WERI-Rb-1 (cell line): ENCODE data around the gene TMEM266.

Source experiments
- DNase-seq: peaks from one replicate; pipeline ENCODE4 v3.0.0-alpha.2; 2020
- H3K27ac ChIP-seq: fragments of 250-450 bp; sonication (Bioruptor Pico); 2 replicates; pipeline ENCODE4 v1.5.1; 2020; ENCODE audit warnings: mild to moderate bottlenecking, moderate library complexity
- H3K27me3 ChIP-seq: fragments of 250-450 bp; sonication (Bioruptor Pico); 2 replicates; pipeline ENCODE4 v1.5.1; 2021; ENCODE audit warnings: mild to moderate bottlenecking, low read depth, moderate library complexity; ENCODE audit not compliant: insufficient read depth, severe bottlenecking
- H3K36me3 ChIP-seq: fragments of 250-450 bp; sonication (Bioruptor Pico); 2 replicates; pipeline ENCODE4 v1.5.1; 2020; ENCODE audit warnings: mild to moderate bottlenecking, moderate library complexity
- H3K4me3 ChIP-seq: 2 replicates; pipeline ENCODE4 v1.5.1; 2011; ENCODE audit warnings: low read depth, mild to moderate bottlenecking, control low read depth, low read length
- H3K9me3 ChIP-seq: fragments of 250-450 bp; sonication (Bioruptor Pico); 2 replicates; pipeline ENCODE4 v1.5.1; 2021; ENCODE audit warnings: mild to moderate bottlenecking, moderate library complexity; ENCODE audit not compliant: severe bottlenecking
- TF ChIP-seq, protein P1 (sequence below): IDR thresholded peaks from 2 replicates; pipeline ENCODE4 v1.5.1; 2011; ENCODE audit warnings: low read depth, mild to moderate bottlenecking, control low read depth, inconsistent platforms, low read length

TMEM266 gene

DNA sequence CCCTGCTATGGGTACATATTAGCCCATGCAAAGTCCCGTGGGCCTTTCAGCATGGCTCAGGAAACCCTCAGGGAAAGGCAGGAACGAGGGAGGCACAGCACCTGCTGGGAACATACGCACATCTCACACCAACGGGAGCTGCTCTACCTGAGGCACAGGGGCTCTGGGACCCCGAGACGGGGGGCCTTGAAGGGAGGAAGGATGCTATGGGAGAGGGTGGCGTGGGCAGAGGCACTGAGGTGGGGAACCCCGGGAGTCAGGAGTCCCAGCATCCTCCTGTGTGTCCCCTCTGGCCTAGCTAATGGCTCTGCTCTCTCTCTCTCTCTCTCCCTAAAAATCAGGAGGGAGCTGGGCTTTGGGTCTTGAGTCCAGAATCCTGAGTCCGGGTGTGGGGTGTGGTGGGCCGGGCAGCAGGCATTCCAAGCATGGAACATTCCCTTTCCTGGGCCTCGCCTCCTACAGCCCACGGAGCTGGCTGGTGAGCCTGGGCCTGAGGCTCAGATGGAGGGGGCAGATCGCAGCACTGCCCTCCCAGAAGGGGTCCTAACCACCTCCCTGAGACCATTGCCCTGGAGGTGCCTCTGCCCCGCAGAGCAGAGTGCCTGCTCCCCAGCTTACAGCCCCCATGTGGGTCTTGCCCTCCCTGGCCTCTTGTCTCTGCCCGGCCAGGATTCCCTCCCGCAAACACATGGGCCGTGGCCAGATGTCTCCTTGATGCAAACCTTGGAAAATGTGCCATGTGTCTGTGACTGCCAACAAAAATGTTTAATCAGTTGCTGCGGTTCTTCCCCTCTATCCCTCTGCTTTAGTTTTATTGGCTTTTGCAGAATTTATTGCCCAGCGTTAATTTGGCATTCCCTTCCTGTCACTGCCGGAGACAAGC lies 101.6 kb downstream of the TMEM266 start:
- TF ChIP-seq, protein P1, sequence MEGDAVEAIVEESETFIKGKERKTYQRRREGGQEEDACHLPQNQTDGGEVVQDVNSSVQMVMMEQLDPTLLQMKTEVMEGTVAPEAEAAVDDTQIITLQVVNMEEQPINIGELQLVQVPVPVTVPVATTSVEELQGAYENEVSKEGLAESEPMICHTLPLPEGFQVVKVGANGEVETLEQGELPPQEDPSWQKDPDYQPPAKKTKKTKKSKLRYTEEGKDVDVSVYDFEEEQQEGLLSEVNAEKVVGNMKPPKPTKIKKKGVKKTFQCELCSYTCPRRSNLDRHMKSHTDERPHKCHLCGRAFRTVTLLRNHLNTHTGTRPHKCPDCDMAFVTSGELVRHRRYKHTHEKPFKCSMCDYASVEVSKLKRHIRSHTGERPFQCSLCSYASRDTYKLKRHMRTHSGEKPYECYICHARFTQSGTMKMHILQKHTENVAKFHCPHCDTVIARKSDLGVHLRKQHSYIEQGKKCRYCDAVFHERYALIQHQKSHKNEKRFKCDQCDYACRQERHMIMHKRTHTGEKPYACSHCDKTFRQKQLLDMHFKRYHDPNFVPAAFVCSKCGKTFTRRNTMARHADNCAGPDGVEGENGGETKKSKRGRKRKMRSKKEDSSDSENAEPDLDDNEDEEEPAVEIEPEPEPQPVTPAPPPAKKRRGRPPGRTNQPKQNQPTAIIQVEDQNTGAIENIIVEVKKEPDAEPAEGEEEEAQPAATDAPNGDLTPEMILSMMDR, result no peak
- DNase-seq, result no peak
- H3K27ac ChIP-seq, result no peak overlapping the region
- no peaks in the 10 kb centered on the region for H3K9me3 ChIP-seq
- H3K36me3 ChIP-seq, result no peaks in the 10 kb centered on the region
- H3K4me3 ChIP-seq, result no peak overlapping the region
- H3K27me3 ChIP-seq, result no peaks in the 10 kb centered on the region

DNA sequence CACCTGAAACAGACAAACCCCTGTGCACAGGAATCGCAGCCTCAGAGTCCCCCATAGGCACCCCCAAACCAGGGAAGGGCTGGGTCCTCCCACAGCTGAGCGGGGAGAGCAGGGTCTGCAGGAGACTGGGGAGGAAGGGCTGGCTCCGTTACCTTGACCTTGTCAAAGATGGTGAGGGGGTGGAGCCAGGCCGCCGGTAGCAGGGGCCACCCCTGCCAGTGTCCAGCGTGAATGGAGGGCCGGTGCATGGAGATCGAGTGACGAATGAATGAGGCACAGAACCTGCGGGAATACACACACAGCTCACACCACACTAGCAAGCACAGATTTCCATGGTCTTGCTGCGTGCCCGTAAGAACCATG lies 102.2 kb downstream of the TMEM266 start:
- TF ChIP-seq, protein P1, result no peak
- H3K27me3 ChIP-seq, result no peaks in the 10 kb centered on the region
- 0 out of 2 replicates have a peak overlapping the region, but pooled peaks have one; percentile 85 for H3K27ac ChIP-seq
- no peaks in the 10 kb centered on the region for H3K9me3 ChIP-seq
- no peaks in the 10 kb centered on the region for H3K36me3 ChIP-seq
- H3K4me3 ChIP-seq, result no peak overlapping the region
- DNase-seq, result no peak

DNA sequence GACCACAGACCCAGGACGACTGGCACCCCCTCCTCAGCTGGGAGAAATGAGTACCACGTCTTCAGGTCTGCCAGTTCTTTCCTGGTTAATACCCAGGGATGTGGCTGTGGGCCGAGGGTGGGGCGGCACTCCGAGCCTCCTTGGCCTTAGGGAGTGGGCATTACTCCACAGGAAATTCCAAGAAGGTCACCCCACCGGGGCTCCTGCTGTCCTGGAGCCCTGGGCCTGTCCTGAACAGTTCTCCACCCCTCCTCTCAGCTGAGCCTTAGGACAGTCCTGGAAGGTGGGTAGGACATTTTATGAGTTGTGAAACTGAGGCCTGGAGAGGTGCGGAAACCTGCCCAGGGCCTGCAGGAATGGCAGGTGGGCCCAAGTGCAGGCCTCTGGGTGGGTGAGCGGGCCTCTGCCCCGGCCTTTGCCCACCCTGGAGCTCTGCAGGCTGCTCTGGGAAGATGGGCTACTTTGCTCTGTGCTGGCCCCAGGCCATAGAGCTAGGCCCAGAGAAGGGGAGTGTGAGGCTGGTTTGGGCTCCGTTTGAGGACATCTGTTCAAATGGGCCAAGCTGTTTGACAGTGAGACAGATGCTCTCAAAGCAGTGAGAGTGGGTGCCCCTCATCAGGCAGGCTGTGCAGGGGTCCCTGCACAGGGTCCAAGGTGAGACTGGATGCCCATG lies 103.1 kb downstream of the TMEM266 start:
- Histone ChIP-seq H3K27me3 (no peaks in the 10 kb centered on the region), H3K4me3 (no peak overlapping the region), H3K9me3 (no peaks in the 10 kb centered on the region), H3K36me3 (no peaks in the 10 kb centered on the region), H3K27ac (peak overlapping the region; percentile 85)
- DNase-seq, result no peak
- TF ChIP-seq, protein P1, result no peak

GRCh38 chr15:76163457-76164295 lies 103.9 kb downstream of the TMEM266 start:
- TF ChIP-seq, protein P1, result no peak
- no peaks in the 10 kb centered on the region for H3K27me3 ChIP-seq
- peak; percentile 90 for DNase-seq

DNA sequence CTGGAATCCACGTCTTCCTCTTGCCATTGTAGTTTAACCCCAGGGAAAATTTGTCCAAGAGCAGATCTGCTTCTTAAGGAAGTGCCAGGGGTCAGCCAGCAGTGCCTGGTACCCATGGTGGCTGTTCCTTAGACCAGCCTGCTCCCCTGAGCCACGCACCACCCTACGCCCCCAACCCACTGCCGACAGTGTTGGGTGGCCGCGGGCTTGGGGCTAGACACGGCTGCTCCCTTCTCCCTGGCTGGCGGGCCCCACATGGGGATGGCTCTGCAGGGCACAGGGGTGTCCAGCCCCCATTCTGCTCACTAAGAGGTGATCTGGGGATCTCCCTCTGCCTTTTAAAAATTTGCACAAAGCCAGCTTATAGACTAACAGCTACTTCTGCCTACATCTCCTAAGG lies 104.8 kb downstream of the TMEM266 start:
- H3K27ac ChIP-seq, result no peak overlapping the region
- no peaks in the 10 kb centered on the region for H3K36me3 ChIP-seq
- H3K9me3 ChIP-seq, result no peaks in the 10 kb centered on the region

More at GRCh38 chr15:76163457-76164295, 103.9 kb downstream of the TMEM266 start:
- no peak overlapping the region for H3K4me3 ChIP-seq
- H3K9me3 ChIP-seq, result no peaks in the 10 kb centered on the region
- H3K27ac ChIP-seq, result peak overlapping the region; percentile 85
- H3K36me3 ChIP-seq, result no peaks in the 10 kb centered on the region

More for the DNA sequence above, 104.8 kb downstream of the TMEM266 start:
- H3K4me3 ChIP-seq, result no peak overlapping the region
- TF ChIP-seq, protein P1, result no peak
- DNase-seq, result no peak
- H3K27me3 ChIP-seq, result no peaks in the 10 kb centered on the region
